HCT116 (cell line): Measurements from ENCODE around the gene MED23. TPM values are rescaled to one million over a fixed set of nuclear protein-coding genes. Genes with fewer than 3 reads are reported as not detected.

Source experiments
- ATAC-seq: fragments of 200-7000 bp; cut with Tn5 transposase; 2 replicates; pipeline ENCODE4 v1.9.1; 2020; ENCODE audit warnings: mild to moderate bottlenecking, moderate library complexity
- BruUV-seq: library from RNA; stranded (reverse); fragments of 400-500 nt; replicated peaks from 2 replicates; lab custom pipeline; 2021; lab: Mats Ljungman, UMichigan
- CTCF ChIA-PET: fragments of 300-600 bp; sonication (Branson Sonifier 250); formaldehyde crosslinking; loops from one replicate; lab custom pipeline; 2021; ENCODE audit warnings: antibody characterized with exemption; lab: Charles Lee
- POLR2A ChIA-PET: fragments of 300-600, 350-600 bp; sonication (Branson Sonifier 250); formaldehyde crosslinking; loops from one replicate; lab custom pipeline; 2021; ENCODE audit warnings: antibody characterized with exemption; lab: Charles Lee
- RAD21 ChIA-PET, 2 experiments: fragments of 300-600 bp; sonication (Branson Sonifier 250); formaldehyde crosslinking; loops; one replicate each; lab custom pipeline; 2023; ENCODE audit warnings: low total read pairs in 2 of 2; ENCODE audit not compliant: uncharacterized antibody in 2 of 2, unreplicated experiment in 2 of 2, low non-redundant PET in 1 of 2; lab: Charles Lee
- DNase-seq: peaks from one replicate; pipeline ENCODE4 v3.0.0-alpha.2; 2010; ENCODE audit warnings: low read depth, low spot score
- H2AFZ ChIP-seq: fragments of 200-600 bp; shearing (Covaris generic), sonication (generic); 2 replicates; pipeline ENCODE4 v1.6.1; 2017; ENCODE audit warnings: low read depth, mixed run types, mixed read lengths, antibody characterized with exemption, low read length; ENCODE audit not compliant: poor library complexity, severe bottlenecking
- H3K27ac ChIP-seq: 2 replicates; pipeline ENCODE4 v1.5.1; 2012; ENCODE audit warnings: low read depth, low read length
- H3K27me3 ChIP-seq: fragments of 200-600 bp; sonication (generic); 2 replicates; pipeline ENCODE4 v1.6.1; 2016; ENCODE audit warnings: mixed run types, low read length, mixed read lengths; ENCODE audit not compliant: insufficient read depth
- H3K36me3 ChIP-seq, 2 experiments: fragments of 200-500 bp in 1 of 2; fragments of 200-600 bp in 1 of 2; sonication (Bioruptor generic) in 1 of 2; sonication (generic) in 1 of 2; 2 replicates each; pipeline versions ENCODE4 v1.5.1 to v1.6.1; 2014 to 2016; ENCODE audit warnings: low read length in 2 of 2, inconsistent platforms in 1 of 2, mixed read lengths in 1 of 2, mixed run types in 1 of 2; ENCODE audit not compliant: insufficient read depth in 2 of 2, control insufficient read depth in 1 of 2
- H3K4me1 ChIP-seq, 2 experiments: fragments of 200-600 bp in 1 of 2; sonication (generic) in 1 of 2; 2 replicates each; pipeline versions ENCODE4 v1.5.1 to v1.6.1; 2012 to 2017; ENCODE audit warnings: low read length in 2 of 2, inconsistent platforms in 1 of 2, mild to moderate bottlenecking in 1 of 2, mixed read lengths in 1 of 2, mixed run types in 1 of 2, moderate library complexity in 1 of 2; ENCODE audit not compliant: insufficient read depth in 2 of 2, control insufficient read depth in 1 of 2
- H3K4me2 ChIP-seq: fragments of 200-600 bp; sonication (generic); 2 replicates; pipeline ENCODE4 v1.6.1; 2017; ENCODE audit warnings: mixed run types, low read length, mixed read lengths
- H3K4me3 ChIP-seq, 2 experiments: fragments of 200-600 bp in 1 of 2; sonication (generic) in 1 of 2; replicated peaks in 1 of 2; 2 replicates each; pipeline ENCODE4 v1.5.1; 2011 to 2016; ENCODE audit warnings: low read length in 2 of 2, control low read depth in 1 of 2, low read depth in 1 of 2, mild to moderate bottlenecking in 1 of 2, mixed read lengths in 1 of 2, mixed run types in 1 of 2
- H3K79me2 ChIP-seq: fragments of 200-600 bp; sonication (generic); 2 replicates; pipeline ENCODE4 v1.6.1; 2017; ENCODE audit warnings: mild to moderate bottlenecking, mixed run types, low read length, moderate library complexity, mixed read lengths; ENCODE audit not compliant: insufficient read depth
- H3K9ac ChIP-seq: fragments of 200-600 bp; sonication (generic); 2 replicates; pipeline ENCODE4 v1.6.1; 2016; ENCODE audit warnings: low read length, mixed read lengths
- H3K9me2 ChIP-seq: fragments of 200-600 bp; sonication (generic), shearing (Covaris generic); 2 replicates; pipeline ENCODE4 v1.6.1; 2017; ENCODE audit warnings: mixed run types, mild to moderate bottlenecking, moderate library complexity; ENCODE audit not compliant: insufficient read depth
- H3K9me3 ChIP-seq, 2 experiments: fragments of 200-500 bp in 1 of 2; fragments of 200-600 bp in 1 of 2; sonication (Bioruptor generic) in 1 of 2; sonication (generic) in 1 of 2; 2 replicates each; pipeline ENCODE4 v1.6.1; 2014 to 2017; ENCODE audit warnings: low read length in 2 of 2, mixed read lengths in 2 of 2, inconsistent platforms in 1 of 2, low read depth in 1 of 2, mild to moderate bottlenecking in 1 of 2, mixed run types in 1 of 2, moderate library complexity in 1 of 2; ENCODE audit not compliant: control insufficient read depth in 1 of 2, insufficient read depth in 1 of 2
- H4K20me1 ChIP-seq: fragments of 200-600 bp; sonication (generic), shearing (Covaris generic); 2 replicates; pipeline ENCODE4 v1.6.1; 2017; ENCODE audit warnings: mixed run types, mild to moderate bottlenecking, moderate library complexity; ENCODE audit not compliant: insufficient read depth
- CBX3 ChIP-seq: IDR thresholded peaks from 2 replicates; pipeline ENCODE4 v1.6.1; 2012; ENCODE audit warnings: low read depth
- EGR1 ChIP-seq: IDR thresholded peaks from 2 replicates; pipeline ENCODE4 v1.6.1; 2012; ENCODE audit warnings: low read depth
- EZH2 ChIP-seq: fragments of 200-600 bp; sonication (generic); IDR thresholded peaks from 2 replicates; pipeline ENCODE4 v1.6.1; 2017; ENCODE audit warnings: antibody characterized with exemption, mixed run types
- EZH2phosphoT487 ChIP-seq: fragments of 200-600 bp; IDR thresholded peaks from 2 replicates; pipeline ENCODE4 v1.6.1; 2018; ENCODE audit warnings: antibody characterized with exemption, borderline replicate concordance
- MAX ChIP-seq: IDR thresholded peaks from 2 replicates; pipeline ENCODE4 v1.6.1; 2012
- POLR2A ChIP-seq: IDR thresholded peaks from 2 replicates; pipeline ENCODE4 v1.7.0; 2011; ENCODE audit warnings: borderline replicate concordance; ENCODE audit not compliant: insufficient read depth, insufficient read length; ENCODE audit errors: extremely low read depth
- REST ChIP-seq: IDR thresholded peaks from 2 replicates; pipeline ENCODE4 v1.6.1; 2012; ENCODE audit warnings: low read depth
- SRF ChIP-seq: IDR thresholded peaks from 2 replicates; pipeline ENCODE4 v1.6.1; 2012; ENCODE audit warnings: low read depth
- ZFX ChIP-seq: fragments of 450-650 bp; IDR thresholded peaks from 2 replicates; pipeline ENCODE4 v1.6.1; 2017
- intact Hi-C: fragments of 100-400 bp; cut with micrococcal nuclease; formaldehyde crosslinking; loops from 2 replicates; pipeline ENCODE4 v1.10.0; 2022
- total RNA-seq: library from RNA; stranded (reverse); gene quantifications from one replicate; pipeline ENCODE4 v1.2.1, GENCODE V29; 2021; ENCODE audit not compliant: unreplicated experiment

Gene MED23
- total RNA-seq, 1 experiment from 2014 or later: 17.2 TPM

GRCh38 chr6:131638013-131638412 lies 10.0 kb upstream of the MED23 start:
- H3K27ac ChIP-seq: no peak overlapping the region
- no peaks in the 10 kb centered on the region for H3K9me3 ChIP-seq
- no peak overlapping the region for H3K9ac ChIP-seq
- no peaks in the 10 kb centered on the region for H3K27me3 ChIP-seq
- peaks cover 0 to 5% of the 10 kb centered on the region in 2 experiments; a peak in 2 of 4 replicates for H3K4me1 ChIP-seq
- no peaks in the 10 kb centered on the region for H3K79me2 ChIP-seq
- no peaks in the 10 kb centered on the region for H3K36me3 ChIP-seq
- DNase-seq: no peak
- ChIA-PET CTCF (interaction anchor here (2.6 kb wide), 1 partner anchor 10 kb away, joined by 13 read pairs; the partner anchor contains the start of gene MED23), POLR2A (no interaction called here), RAD21 (no interaction called here)
- H3K4me3 ChIP-seq: no peak overlapping the region
- H4K20me1 ChIP-seq: no peaks in the 10 kb centered on the region
- H2AFZ ChIP-seq: no peak overlapping the region
- no peak overlapping the region for H3K4me2 ChIP-seq
- no TSS peak for BruUV-seq
- H3K9me2 ChIP-seq: no peaks in the 10 kb centered on the region
- no peak for TF ChIP-seq SRF
- no peak for TF ChIP-seq EZH2
- TF ChIP-seq POLR2A: no peak
- no peak for TF ChIP-seq MAX
- no peak for TF ChIP-seq REST
- no peak for TF ChIP-seq ZFX
- TF ChIP-seq CBX3: no peak
- no peak for TF ChIP-seq EZH2phosphoT487
- TF ChIP-seq EGR1: no peak
- TF ChIP-seq, all 23 proteins: peak for 0
- intact Hi-C loops: no loop called here
- ATAC-seq: no peak
